Choroid plexus epithelial cell (primary cell): ENCODE data around the gene TXNDC5.

Source experiments
- DNase-seq: peaks from one replicate; pipeline ENCODE4 v3.0.0-alpha.2; 2010; ENCODE audit warnings: low read depth
- H3K4me3 ChIP-seq: 2 replicates; pipeline ENCODE4 v1.5.1; 2011; ENCODE audit warnings: low read depth, mild to moderate bottlenecking, control low read depth, low read length, moderate library complexity
- CTCF ChIP-seq: conservative IDR thresholded peaks from 2 replicates; pipeline ENCODE4 v1.5.1; 2011; ENCODE audit warnings: low read depth, mild to moderate bottlenecking, control low read depth, inconsistent platforms, low read length, moderate library complexity

TXNDC5 gene

DNA sequence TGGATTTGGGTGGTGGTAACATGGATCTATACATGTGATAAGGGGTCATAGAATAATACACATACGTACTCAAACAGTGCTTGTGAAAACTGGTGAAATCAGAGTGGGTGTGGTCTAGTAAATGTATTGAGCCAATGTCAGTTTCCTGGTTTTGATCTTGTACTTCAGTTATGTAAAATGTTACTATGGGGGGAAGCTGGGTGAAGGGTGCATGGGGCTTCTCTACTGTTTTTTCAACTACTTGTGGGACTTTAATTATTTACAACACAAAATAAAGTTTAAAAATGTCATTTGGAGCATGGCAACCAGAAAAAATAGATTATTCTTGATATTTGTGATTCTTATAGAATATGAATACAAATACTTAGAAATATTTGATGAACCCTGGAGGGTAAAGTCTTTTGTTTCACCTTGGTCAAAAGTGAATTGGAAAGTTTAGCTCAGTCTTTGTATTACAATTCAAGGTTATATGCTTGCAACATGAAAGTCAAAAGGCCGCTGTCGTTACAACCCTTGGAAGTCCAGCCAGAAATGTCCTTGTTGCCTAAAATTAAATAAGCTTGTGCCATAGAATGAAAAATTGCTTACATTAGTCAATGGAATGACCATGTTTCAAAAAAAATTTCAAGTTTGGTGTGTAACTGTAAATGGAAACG, 74.1 kb downstream of the TXNDC5 start:
- no peak for DNase-seq
- H3K4me3 ChIP-seq, result no peak overlapping the region
- TF ChIP-seq CTCF, result no peak

GRCh38 chr6:7833751-7834070, 76.9 kb downstream of the TXNDC5 start:
- H3K4me3 ChIP-seq, result no peak overlapping the region
- DNase-seq, result peak; percentile 12
- TF ChIP-seq CTCF, result no peak

DNA sequence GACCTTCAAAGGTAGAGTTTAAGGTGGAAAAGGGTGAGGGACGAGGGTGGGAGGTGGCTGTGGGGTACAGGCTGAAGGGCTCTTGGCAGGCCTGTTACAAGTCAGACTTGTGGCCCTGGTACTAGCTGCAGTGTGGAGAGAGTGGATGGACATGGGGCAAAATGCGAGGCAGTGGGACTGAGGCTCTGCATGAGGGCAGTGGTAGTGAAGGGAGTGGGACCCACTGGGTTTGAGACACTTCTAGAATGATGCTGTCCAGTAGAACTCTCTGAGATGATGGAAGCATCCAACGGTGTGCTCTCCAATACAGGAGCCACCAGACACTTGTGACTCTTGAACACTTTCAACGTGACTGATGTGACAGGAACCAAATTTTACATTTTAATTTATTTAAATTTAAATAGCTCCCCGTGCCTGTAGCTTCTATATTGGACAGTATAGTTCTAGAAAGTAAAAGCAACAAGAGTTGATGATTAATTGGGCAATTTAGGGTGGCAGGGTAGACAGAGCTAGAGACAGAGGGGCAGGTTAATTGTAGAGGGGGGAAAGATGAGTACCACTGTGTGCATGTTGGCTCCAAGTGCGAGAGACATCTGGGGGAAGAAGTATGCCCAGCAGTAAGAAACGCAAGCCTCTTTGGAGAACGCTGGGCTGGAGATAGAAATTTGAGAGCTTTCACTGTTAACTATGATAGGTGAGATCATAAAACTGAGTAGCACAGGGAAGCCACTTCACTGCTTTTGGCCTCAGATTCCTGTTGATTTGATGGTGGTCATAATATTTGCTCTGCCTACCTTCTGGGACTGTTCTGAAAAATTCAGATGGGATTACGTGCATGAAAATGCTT, 77.5 kb downstream of the TXNDC5 start:
- DNase-seq, result no peak
- no peak for TF ChIP-seq CTCF
- H3K4me3 ChIP-seq, result no peak overlapping the region
